HL-60/S4 treated with phorbol 12-myristate 13-acetate at 8.2 ng/mL for 4 days and 3 days (cell line): ENCODE data around the gene ANAPC16.
"Not testable (repeated sequence)": the region's sequence is repeated elsewhere in the genome, so short reads cannot be mapped to it uniquely, and the experiment has no call there.

Experiments used
- in situ Hi-C: fragments of 300-500 bp; cut with MboI; formaldehyde crosslinking; loops from 2 replicates; pipeline ENCODE4 v1.15.0; 2022; ENCODE audit warnings: low sequenced_read_pairs

The ANAPC16 gene

GRCh38 chr10:72261784-72262404, 46.1 kb downstream of the ANAPC16 start:
- in situ Hi-C loops: no loop called here

- in situ Hi-C loops: no loop called here
Observed at GRCh38 chr10:72263613-72264241, 47.9 kb downstream of the ANAPC16 start.

DNA sequence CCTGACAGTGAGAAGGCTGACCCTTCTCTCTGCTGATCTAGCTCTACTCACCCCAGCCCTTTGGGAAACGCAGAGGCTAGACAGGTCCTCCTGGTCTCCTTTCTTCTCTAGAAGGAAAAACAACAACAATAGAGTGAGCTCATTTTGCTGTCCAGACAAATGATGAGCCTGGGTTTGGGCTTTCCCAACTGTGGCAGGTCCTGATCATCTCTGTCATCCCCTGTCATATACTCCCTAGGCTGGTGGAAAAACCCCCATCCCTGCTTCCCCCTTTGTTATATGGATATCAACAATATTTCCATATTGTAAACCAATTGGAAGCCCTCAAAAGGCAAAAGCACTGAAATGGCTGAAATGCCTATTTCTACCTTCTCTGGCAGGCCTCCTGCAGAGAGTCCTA, 48.7 kb downstream of the ANAPC16 start:
- in situ Hi-C loops: no loop called here

DNA sequence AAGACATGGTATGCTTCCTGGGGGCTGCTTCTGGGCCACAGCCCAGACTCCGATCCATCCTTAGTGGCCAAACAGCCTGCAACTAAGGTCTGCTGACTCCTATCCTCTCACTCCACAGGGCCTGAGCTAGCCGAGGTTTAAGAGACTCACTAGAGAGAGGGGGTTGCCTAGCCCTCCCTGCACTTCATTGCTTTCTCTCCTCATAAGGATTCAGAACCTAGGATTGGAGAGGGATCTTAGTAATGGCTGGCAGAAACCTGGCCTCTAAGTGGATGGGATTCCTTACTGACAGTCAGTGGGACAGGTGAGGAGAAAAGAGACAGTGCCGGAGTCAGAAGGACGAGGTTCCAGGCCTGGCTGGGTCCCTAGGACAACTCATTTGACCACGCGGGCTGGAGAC, 49.7 kb downstream of the ANAPC16 start:
- in situ Hi-C loops: no loop called here

DNA sequence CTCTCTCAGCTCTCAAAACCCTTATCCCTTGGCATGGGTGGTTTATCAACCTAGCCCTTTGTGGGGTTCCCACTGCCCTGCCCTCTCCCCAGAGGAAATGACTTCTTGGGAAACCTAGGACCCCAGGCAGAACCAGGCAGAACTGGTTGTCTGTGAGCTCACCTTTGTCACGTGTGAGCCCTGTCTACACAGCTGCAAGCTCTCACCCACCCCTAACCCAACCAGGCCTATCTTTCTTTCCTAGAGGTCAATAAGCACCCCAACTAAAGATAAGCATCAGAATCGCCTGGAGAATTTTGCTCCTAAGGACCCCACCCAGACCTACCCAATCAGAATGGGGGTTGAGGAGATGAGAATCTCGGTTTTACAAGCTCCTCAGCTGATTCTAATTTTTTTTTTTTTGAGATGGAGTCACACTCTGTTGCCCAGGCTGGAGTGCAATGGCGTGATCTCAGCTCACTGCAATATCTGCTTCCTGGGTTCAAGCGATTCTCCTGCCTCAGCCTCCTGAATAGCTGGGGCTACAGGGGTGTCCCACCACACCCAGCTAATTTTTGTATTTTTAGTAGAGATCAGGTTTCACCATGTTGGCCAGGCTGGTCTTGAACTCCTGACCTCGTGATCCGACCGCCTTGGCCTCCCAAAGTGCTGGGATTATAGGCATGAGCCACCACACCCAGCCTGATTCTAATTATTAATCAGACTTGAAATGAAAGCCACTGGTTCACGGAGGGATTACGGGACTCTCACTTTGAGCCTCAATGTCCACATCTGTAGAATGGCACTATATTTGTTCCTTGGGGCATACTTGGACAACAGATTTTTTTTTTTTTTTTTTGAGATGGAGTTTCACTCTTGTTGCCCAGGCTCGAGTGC, 50.4 kb downstream of the ANAPC16 start:
- in situ Hi-C loops: no loop called here

DNA sequence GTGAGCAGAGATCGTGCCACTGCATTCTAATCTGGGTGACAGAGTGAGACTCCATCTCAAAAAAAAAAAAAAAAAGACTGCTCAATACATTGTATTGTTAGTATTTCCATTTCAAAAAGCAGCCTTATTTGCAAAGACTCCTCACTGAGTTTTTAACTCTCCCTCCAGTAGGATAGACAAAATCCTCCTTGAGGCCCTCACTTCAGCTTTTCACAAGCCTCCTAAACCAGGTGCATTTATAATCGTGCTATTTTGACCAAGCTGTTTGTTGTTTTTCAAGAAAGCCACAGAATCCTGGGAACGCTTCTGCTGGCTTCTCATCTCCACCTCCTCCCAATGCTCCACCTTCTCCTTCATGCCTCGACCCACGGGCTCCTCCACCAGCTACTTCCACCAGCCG, 51.6 kb downstream of the ANAPC16 start:
- in situ Hi-C loops: no loop called here

DNA sequence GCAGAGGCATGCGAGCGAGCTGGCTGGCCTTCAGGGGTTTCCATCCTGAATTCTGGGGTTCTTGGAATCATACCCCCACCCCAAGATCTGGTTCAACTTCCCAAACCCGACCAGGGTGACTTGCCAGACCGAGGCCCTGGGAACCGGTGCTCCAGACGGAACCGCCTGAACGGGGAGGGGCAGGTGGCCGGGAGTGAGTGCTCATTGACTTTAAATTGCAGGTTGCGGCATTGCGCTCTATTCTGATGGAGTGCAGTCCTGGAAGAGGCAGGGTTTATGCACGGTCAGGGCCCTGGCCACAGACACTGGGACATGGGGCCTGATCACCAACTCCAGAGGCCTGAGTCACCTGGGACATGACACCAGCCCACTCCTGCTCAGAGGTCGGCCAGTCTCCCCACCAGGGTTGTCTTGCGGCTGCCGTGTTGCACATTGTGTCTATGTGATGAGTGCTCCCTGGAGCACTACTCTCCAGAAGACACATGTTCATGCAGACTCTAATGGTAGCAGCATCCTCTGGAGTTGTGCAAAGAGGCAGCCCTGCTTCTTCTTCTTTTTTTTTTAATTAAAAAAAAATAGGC, 52.1 kb downstream of the ANAPC16 start:
- in situ Hi-C loops: no loop called here

- in situ Hi-C loops: not testable (repeated sequence)
Observed at GRCh38 chr10:72268475-72269200, 52.8 kb downstream of the ANAPC16 start.

DNA sequence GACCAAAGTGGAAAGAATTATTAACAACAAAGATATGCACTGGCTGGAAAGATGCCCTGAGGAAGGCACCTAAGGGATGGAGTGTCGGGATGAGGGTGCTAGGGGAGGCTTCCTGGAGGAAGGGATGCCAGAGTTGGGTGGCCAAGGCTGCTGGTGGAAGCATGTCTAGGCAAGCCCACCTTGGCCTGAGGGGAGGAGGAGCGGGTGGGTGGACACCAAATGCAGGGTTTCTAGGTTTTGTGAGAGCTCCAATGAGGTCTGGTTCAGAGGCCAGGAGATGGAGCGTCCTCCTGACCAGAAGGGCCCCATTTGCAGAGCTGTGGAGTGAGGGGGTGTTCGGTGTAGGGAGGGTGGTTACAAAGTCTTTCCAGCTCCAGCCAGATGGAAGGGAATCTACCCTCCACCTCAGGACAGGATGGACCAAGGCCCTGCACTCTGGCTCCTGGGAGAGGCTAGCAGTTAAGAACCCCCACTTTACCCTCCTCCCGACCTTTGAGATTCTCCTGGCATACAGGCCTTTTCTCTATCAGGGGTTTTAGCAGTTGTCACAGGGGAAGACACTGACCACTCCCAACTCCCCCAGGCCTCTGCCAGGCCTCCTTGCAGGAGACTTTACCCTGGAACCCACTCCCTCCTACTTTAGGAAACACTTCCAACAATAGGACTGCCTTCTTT, 54.9 kb downstream of the ANAPC16 start:
- in situ Hi-C loops: no loop called here

GRCh38 chr10:72272689-72273409, 57.0 kb downstream of the ANAPC16 start:
- in situ Hi-C loops: no loop called here

- in situ Hi-C loops: no loop called here
Observed at GRCh38 chr10:72273410-72274212, 57.8 kb downstream of the ANAPC16 start, which contains the start of gene DDIT4. DDIT4 (plus strand) TSS chr10:72273924; CDS start chr10:72274217, 293 bp downstream.

DNA sequence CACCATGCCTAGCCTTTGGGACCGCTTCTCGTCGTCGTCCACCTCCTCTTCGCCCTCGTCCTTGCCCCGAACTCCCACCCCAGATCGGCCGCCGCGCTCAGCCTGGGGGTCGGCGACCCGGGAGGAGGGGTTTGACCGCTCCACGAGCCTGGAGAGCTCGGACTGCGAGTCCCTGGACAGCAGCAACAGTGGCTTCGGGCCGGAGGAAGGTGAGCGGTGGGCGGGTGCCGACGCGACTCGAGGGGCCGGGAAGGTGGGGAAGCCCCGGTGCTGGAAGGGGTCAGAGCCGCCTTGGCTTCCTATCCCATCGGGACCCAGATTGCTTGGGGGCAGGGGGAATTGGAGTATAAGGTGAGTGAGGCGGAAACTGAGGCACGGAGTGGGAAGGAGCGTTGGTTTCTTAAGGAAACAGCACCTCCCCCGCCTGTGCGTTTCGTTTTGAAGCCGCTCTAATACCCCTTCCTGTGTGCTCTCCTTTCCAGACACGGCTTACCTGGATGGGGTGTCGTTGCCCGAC, 58.5 kb downstream of the ANAPC16 start:
- in situ Hi-C loops: no loop called here

- in situ Hi-C loops: no loop called here
Observed at GRCh38 chr10:72274730-72275350, 59.0 kb downstream of the ANAPC16 start.

DNA sequence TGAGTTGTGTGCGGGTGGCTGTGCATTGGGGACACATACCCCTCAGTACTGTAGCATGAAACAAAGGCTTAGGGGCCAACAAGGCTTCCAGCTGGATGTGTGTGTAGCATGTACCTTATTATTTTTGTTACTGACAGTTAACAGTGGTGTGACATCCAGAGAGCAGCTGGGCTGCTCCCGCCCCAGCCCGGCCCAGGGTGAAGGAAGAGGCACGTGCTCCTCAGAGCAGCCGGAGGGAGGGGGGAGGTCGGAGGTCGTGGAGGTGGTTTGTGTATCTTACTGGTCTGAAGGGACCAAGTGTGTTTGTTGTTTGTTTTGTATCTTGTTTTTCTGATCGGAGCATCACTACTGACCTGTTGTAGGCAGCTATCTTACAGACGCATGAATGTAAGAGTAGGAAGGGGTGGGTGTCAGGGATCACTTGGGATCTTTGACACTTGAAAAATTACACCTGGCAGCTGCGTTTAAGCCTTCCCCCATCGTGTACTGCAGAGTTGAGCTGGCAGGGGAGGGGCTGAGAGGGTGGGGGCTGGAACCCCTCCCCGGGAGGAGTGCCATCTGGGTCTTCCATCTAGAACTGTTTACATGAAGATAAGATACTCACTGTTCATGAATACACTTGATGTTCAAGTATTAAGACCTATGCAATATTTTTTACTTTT, 59.7 kb downstream of the ANAPC16 start:
- in situ Hi-C loops: no loop called here

GRCh38 chr10:72276013-72276387, 60.2 kb downstream of the ANAPC16 start:
- in situ Hi-C loops: no loop called here

DNA sequence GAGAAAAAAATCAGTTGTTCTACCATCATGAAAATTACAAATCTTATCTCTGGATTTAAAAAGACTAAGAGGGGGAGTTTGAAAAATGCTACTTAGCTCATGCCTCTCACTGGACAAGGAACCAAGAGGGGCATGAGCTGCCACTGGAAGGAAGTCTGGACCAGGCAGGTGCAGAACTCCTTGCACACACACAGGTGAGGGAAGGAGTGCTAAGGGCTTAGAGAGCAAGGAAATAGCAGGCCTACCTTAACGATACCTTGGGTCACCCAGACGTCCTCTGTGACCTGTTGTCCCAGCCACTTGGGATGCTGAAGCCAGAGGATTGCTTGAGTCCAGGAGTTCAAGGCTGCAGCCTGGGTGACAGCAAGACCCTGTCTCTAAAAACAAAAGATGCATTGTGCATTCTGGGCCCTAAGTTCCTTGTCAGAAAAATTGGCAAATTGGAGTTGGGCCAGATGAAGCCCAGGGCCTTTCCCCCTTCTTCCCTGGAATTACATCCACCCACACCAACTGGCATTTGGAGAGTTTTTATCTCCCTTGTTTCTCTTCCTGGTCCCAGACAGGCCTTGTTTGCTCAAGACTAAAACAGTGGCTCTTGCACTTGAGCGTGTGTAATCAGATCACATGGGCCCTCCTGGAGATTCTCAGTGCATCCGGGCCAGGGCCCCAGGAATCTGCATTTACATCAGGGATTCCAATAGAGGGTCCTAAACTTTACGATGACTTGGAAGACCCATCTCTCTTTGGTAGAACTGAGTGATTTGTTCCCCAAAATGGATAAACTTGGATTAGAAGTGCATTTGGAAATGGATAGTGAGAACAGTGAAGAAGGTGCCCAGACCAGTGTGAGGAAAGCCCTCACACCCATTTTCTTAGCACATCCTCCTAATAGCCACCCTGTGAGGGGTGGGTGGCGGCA, 60.9 kb downstream of the ANAPC16 start:
- in situ Hi-C loops: no loop called here
